CD4-positive, alpha-beta T cell (primary cell): ENCODE data around the gene AGAP4. TPM values are rescaled to one million over a fixed set of nuclear protein-coding genes. Genes with fewer than 3 reads are reported as not detected.
"Not testable (repeated sequence)": the region's sequence is repeated elsewhere in the genome, so short reads cannot be mapped to it uniquely, and the experiment has no call there.

Experiments used
- ATAC-seq: fragments of 200-7000 bp; cut with Tn5 transposase; one replicate; pipeline ENCODE4 v1.10.0; 2022; ENCODE audit warnings: mild to moderate bottlenecking; ENCODE audit not compliant: poor library complexity
- CTCF ChIA-PET: fragments of 350-600 bp; sonication (Branson Sonifier 250); formaldehyde crosslinking; loops from one replicate; lab custom pipeline; 2021; ENCODE audit warnings: antibody characterized with exemption, inconsistent platforms; lab: Charles Lee
- POLR2A ChIA-PET: fragments of 350-600 bp; sonication (Branson Sonifier 250); formaldehyde crosslinking; loops from one replicate; lab custom pipeline; 2021; ENCODE audit warnings: antibody characterized with exemption, inconsistent platforms; lab: Charles Lee
- DNase-seq, 14 experiments: peaks; one replicate each; pipeline ENCODE4 v3.0.0-alpha.2; 2013 to 2020; ENCODE audit warnings: mixed read lengths in 2 of 14
- H3K27ac ChIP-seq, 2 donors: one replicate each; pipeline versions ENCODE4 v1.5.1 to v1.7.0; 2013; ENCODE audit warnings: low read length in 2 of 2, low read depth in 1 of 2, mild to moderate bottlenecking in 1 of 2
- H3K27me3 ChIP-seq, 2 experiments: 1 replicate in 1 of 2; 2 replicates in 1 of 2; pipeline versions ENCODE4 v1.6.1 to v1.7.0; 2013; ENCODE audit warnings: low read length in 2 of 2, control low read depth in 1 of 2, mild to moderate bottlenecking in 1 of 2, moderate library complexity in 1 of 2; ENCODE audit not compliant: insufficient read depth in 2 of 2, control insufficient read depth in 1 of 2
- H3K36me3 ChIP-seq: one replicate; pipeline ENCODE4 v1.6.1; 2013; ENCODE audit warnings: low read length, control low read depth; ENCODE audit not compliant: insufficient read depth
- H3K4me1 ChIP-seq: one replicate; pipeline ENCODE4 v1.6.1; 2013; ENCODE audit warnings: low read length, control low read depth; ENCODE audit not compliant: insufficient read depth
- H3K4me3 ChIP-seq: one replicate; pipeline ENCODE4 v1.5.1; 2013; ENCODE audit warnings: mild to moderate bottlenecking, low read length, moderate library complexity
- H3K9me3 ChIP-seq, 2 experiments: 1 replicate in 1 of 2; 2 replicates in 1 of 2; pipeline versions ENCODE4 v1.6.1 to v1.7.0; 2013; ENCODE audit warnings: low read length in 2 of 2, mild to moderate bottlenecking in 2 of 2, control low read depth in 1 of 2, moderate library complexity in 1 of 2; ENCODE audit not compliant: control insufficient read depth in 1 of 2, insufficient read depth in 1 of 2
- H3K27ac Mint-ChIP-seq: one replicate; pipeline ENCODE4 v1.8.0; 2020; ENCODE audit warnings: mixed read lengths
- H3K27me3 Mint-ChIP-seq: one replicate; pipeline ENCODE4 v1.8.0; 2021; ENCODE audit warnings: mixed read lengths
- H3K36me3 Mint-ChIP-seq: one replicate; pipeline ENCODE4 v1.8.0; 2021; ENCODE audit warnings: low read depth, mixed read lengths
- H3K4me1 Mint-ChIP-seq: one replicate; pipeline ENCODE4 v1.8.0; 2021; ENCODE audit warnings: low read depth, mixed read lengths
- H3K4me3 Mint-ChIP-seq: one replicate; pipeline ENCODE4 v1.8.0; 2020; ENCODE audit warnings: mild to moderate bottlenecking, mixed read lengths
- H3K9me3 Mint-ChIP-seq: one replicate; pipeline ENCODE4 v1.8.0; 2020; ENCODE audit warnings: mixed read lengths
- intact Hi-C, 2 experiments: fragments of 100-400 bp; cut with DNase I in 1 of 2; cut with micrococcal nuclease in 1 of 2; formaldehyde crosslinking; loops; one replicate each; pipeline versions ENCODE4 v1.15.1 to v1.9.0; 2023 to 2025; cut with DNase I, micrococcal nuclease
- total RNA-seq, 174 experiments: library from RNA in 2 of 174; stranded (reverse) in 2 of 174; gene quantifications; one replicate each; pipeline ENCODE4 v1.2.3 and lab custom pipeline; 2021 to 2026

Gene AGAP4
- total RNA-seq, 2 experiments from 2014 or later = 23.9 to 24.8 TPM

DNA sequence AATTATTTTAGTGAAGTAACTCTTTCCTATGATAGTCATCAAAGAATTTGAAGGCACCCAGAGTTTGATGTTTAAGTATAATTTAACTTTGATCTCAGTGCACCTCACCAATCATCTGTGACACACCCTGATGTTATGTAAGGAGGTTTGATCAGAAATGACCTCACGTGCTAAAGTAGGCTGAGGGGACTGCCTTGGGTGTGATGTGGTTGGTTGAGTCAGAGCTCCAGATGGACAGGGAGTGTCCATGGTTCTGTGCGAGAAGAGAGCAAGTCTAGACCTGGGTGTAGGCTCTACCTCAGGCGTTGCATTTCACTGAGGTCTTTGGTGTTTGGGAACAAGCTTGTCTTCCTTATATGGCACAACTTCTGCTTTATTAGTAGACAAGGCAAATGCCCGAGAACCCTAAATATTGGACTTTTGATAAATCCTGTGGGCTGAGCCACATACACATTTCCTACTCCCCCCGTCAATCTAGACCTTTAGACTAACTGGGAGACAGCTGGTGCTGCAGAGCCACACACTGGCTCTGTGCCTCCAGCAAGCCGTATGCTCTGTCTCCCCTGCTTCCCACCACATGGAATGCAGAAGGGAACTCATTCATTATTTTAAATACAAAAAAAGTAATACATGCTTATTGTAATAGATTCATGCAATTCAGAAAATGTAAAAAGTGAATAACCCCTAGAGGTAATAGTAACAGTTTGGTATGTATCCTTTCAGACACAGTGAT lies 56.4 kb downstream of the AGAP4 start:
- CTCF ChIA-PET, H3K9me3 ChIP-seq, H3K9me3 Mint-ChIP-seq, H3K27me3 ChIP-seq, H3K4me1 ChIP-seq, ATAC-seq, H3K4me3 ChIP-seq, H3K27ac Mint-ChIP-seq, intact Hi-C loops, H3K27me3 Mint-ChIP-seq, POLR2A ChIA-PET, H3K27ac ChIP-seq, H3K4me1 Mint-ChIP-seq, H3K4me3 Mint-ChIP-seq, DNase-seq: not testable (repeated sequence)
- H3K36me3 ChIP-seq = peaks cover 18% of the 10 kb centered on the region
- peaks cover 82% of the 10 kb centered on the region for H3K36me3 Mint-ChIP-seq

DNA sequence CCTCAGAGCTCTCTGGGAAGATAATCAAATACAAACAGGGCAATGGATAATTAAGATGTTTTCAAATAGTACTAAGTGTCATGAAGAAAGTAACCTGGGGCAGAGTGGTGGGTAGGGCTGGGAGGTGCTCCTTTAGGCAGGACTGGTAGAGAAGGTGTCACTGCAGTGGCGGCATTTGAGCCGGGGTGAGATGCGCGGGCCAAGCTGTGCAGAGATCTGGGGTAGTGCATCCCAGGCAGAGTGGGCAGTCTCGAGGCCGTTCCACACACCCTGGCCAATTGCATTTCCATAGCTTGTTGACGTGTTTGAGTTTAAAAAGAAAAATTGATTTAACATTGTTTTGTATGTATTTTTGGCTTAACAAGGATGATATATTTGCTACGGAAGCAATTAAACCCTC lies 57.3 kb downstream of the AGAP4 start:
- H3K27me3 ChIP-seq, H3K9me3 Mint-ChIP-seq, ATAC-seq, intact Hi-C loops, H3K27ac Mint-ChIP-seq, H3K4me1 ChIP-seq, H3K27me3 Mint-ChIP-seq, H3K27ac ChIP-seq, H3K4me1 Mint-ChIP-seq, POLR2A ChIA-PET, H3K9me3 ChIP-seq, H3K4me3 Mint-ChIP-seq, DNase-seq, CTCF ChIA-PET, H3K4me3 ChIP-seq: not testable (repeated sequence)
- H3K36me3 ChIP-seq = peaks cover 24% of the 10 kb centered on the region
- H3K36me3 Mint-ChIP-seq = peaks cover 86% of the 10 kb centered on the region

- DNase-seq, POLR2A ChIA-PET, H3K4me1 ChIP-seq, H3K27me3 ChIP-seq, H3K27ac ChIP-seq, H3K4me3 ChIP-seq, ATAC-seq, H3K9me3 Mint-ChIP-seq, CTCF ChIA-PET, intact Hi-C loops, H3K9me3 ChIP-seq, H3K4me1 Mint-ChIP-seq, H3K27me3 Mint-ChIP-seq, H3K4me3 Mint-ChIP-seq: not testable (repeated sequence)
- Mint-ChIP-seq H3K36me3 (peaks cover 77% of the 10 kb centered on the region), H3K27ac (peak overlapping the region; percentile 35)
- H3K36me3 ChIP-seq = peaks cover 27% of the 10 kb centered on the region
Observed at GRCh38 chr10:45787212-45787741, 60.0 kb downstream of the AGAP4 start.

DNA sequence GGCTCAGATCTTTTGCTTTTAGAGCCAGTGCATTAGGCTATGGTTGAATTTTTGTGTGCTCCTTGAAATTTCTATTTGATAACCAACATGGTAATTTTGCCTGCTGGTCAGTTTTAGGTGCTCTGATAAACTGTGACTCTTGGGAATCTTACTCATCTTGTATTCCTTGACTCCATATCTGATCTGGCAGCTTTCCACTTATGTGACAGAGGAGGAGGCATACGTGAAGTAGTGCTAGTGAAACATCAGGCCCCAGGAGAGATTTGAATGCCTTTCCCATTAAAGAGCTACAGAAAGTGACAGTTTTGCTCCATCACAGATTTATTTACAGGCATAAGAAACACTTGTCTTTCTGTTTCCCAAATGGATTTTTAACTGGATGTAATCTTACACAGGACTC lies 61.1 kb downstream of the AGAP4 start:
- peaks cover 66% of the 10 kb centered on the region for H3K36me3 Mint-ChIP-seq
- H3K4me3 Mint-ChIP-seq, H3K4me1 ChIP-seq, H3K4me3 ChIP-seq, ATAC-seq, H3K9me3 ChIP-seq, H3K27ac ChIP-seq, DNase-seq, H3K27ac Mint-ChIP-seq, H3K27me3 ChIP-seq, intact Hi-C loops, H3K4me1 Mint-ChIP-seq, H3K27me3 Mint-ChIP-seq, CTCF ChIA-PET, H3K9me3 Mint-ChIP-seq, POLR2A ChIA-PET: not testable (repeated sequence)
- peaks cover 20% of the 10 kb centered on the region for H3K36me3 ChIP-seq

Other genes starting within 250 kb of the AGAP4 start
- 10 to 100 TPM; 30.4 to 34.5 TPM for gene ZFAND4, start 174.7 kb downstream of the AGAP4 start, total RNA-seq
- gene WASHC2C, start 120.2 kb downstream of the AGAP4 start, total RNA-seq = 10 to 100 TPM; 62.9 to 69.3 TPM
- gene TIMM23, start 125.0 kb upstream of the AGAP4 start, total RNA-seq = 10 to 100 TPM; 32.2 to 32.9 TPM
- gene NCOA4, start 183.1 kb upstream of the AGAP4 start, total RNA-seq = 10 to 100 TPM; 41.0 to 42.9 TPM
- not detected for gene MSMB, start 198.8 kb upstream of the AGAP4 start, total RNA-seq